GM12891 (cell line): ENCODE results near the gene CT47A1.

Experiments
- PAX5 ChIP-seq: IDR thresholded peaks from 2 replicates; pipeline ENCODE4 v1.6.1; 2011; ENCODE audit warnings: low read length, moderate library complexity, mild to moderate bottlenecking; ENCODE audit not compliant: insufficient read depth, severe bottlenecking
- POLR2A ChIP-seq: IDR thresholded peaks from 2 replicates; pipeline ENCODE4 v1.6.1; 2011; ENCODE audit warnings: low read depth, low read length, control low read depth
- POLR2AphosphoS5 ChIP-seq: IDR thresholded peaks from 2 replicates; pipeline ENCODE4 v1.6.1; 2011; ENCODE audit warnings: low read depth, low read length, control low read depth
- TAF1 ChIP-seq: IDR thresholded peaks from 2 replicates; pipeline ENCODE4 v1.6.1; 2011; ENCODE audit warnings: low read depth, low read length, control low read depth

DNA sequence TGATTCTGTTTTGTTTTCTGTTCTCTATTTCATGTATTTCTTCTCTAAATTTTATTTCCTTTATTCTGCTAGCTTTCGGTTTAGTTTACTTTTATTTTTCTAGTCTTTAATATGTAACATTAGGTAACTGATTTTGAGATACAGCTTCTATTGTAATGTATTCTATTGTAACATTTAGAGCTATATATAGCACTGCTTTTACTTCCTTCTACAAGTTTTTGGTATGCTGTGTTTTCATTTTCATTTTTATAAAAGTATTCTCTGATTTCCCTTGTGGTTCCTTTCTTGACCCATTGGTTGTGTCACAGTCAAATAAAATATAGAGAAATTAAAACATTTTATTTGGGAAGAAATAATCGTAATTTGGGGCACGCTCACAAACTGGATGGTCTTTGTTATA lies 13.9 kb upstream of the CT47A1 start:
- no peak for TF ChIP-seq PAX5
- no peak for TF ChIP-seq POLR2A
- TF ChIP-seq POLR2AphosphoS5, result no peak
- TF ChIP-seq TAF1, result no peak
